Keratinocyte (primary cell): ENCODE data around the gene TAF1A. TPM values are rescaled to one million over a fixed set of nuclear protein-coding genes. Genes with fewer than 3 reads are reported as not detected.

Source experiments
- DNase-seq: peaks from one replicate; pipeline ENCODE4 v3.0.0-alpha.2; 2011; ENCODE audit warnings: low read depth, missing footprints, low spot score
- FAIRE-seq: peaks from 2 replicates; lab custom pipeline; 2011; peaks lifted over from hg19 to GRCh38; lab: Jason Lieb, UNC
- H2AFZ ChIP-seq: 2 replicates; pipeline ENCODE4 v1.6.0; 2012; ENCODE audit warnings: low read length, control low read depth, inconsistent platforms; ENCODE audit not compliant: control insufficient read depth
- H3K27ac ChIP-seq: 2 replicates; pipeline ENCODE4 v1.5.1; 2011; ENCODE audit warnings: low read length; ENCODE audit not compliant: control insufficient read depth, insufficient read depth
- H3K27me3 ChIP-seq: 3 replicates; pipeline ENCODE4 v1.6.0; 2011; ENCODE audit warnings: low read length; ENCODE audit not compliant: control insufficient read depth, insufficient read depth; ENCODE audit errors: extremely low read depth
- H3K36me3 ChIP-seq, 2 experiments: 2 replicates in 1 of 2; 3 replicates in 1 of 2; pipeline ENCODE4 v1.5.1; 2011; ENCODE audit warnings: low read length in 2 of 2, mild to moderate bottlenecking in 1 of 2; ENCODE audit not compliant: control insufficient read depth in 2 of 2, insufficient read depth in 2 of 2; ENCODE audit errors: extremely low read depth in 1 of 2
- H3K4me1 ChIP-seq: 3 replicates; pipeline ENCODE4 v1.5.1; 2011; ENCODE audit warnings: low read length; ENCODE audit not compliant: control insufficient read depth, insufficient read depth; ENCODE audit errors: extremely low read depth
- H3K4me2 ChIP-seq: 3 replicates; pipeline ENCODE4 v1.6.0; 2011; ENCODE audit warnings: low read depth, low read length; ENCODE audit not compliant: control insufficient read depth, insufficient read depth; ENCODE audit errors: extremely low read depth
- H3K4me3 ChIP-seq, 3 experiments: fragments of 200-600 bp in 1 of 3; sonication (generic) in 1 of 3; 2 replicates in 2 of 3; 3 replicates in 1 of 3; pipeline ENCODE4 v1.5.1; 2011 to 2016; ENCODE audit warnings: low read length in 3 of 3, mild to moderate bottlenecking in 3 of 3, control low read depth in 2 of 3, inconsistent platforms in 1 of 3, low read depth in 1 of 3, mixed read lengths in 1 of 3, mixed run types in 1 of 3, moderate library complexity in 1 of 3; ENCODE audit not compliant: control insufficient read depth in 2 of 3, insufficient read depth in 2 of 3; ENCODE audit errors: extremely low read depth in 1 of 3
- H3K79me2 ChIP-seq: 2 replicates; pipeline ENCODE4 v1.6.0; 2012; ENCODE audit warnings: low read length; ENCODE audit not compliant: control insufficient read depth, insufficient read depth
- H3K9ac ChIP-seq: 3 replicates; pipeline ENCODE4 v1.6.0; 2011; ENCODE audit warnings: low read length; ENCODE audit not compliant: control insufficient read depth, insufficient read depth; ENCODE audit errors: extremely low read depth
- H3K9me1 ChIP-seq: 3 replicates; pipeline ENCODE4 v1.6.0; 2011; ENCODE audit warnings: low read length; ENCODE audit not compliant: control insufficient read depth, insufficient read depth; ENCODE audit errors: extremely low read depth
- H3K9me3 ChIP-seq: 2 replicates; pipeline ENCODE4 v1.5.1; 2012; ENCODE audit warnings: low read depth, low read length; ENCODE audit not compliant: control insufficient read depth
- H4K20me1 ChIP-seq: 3 replicates; pipeline ENCODE4 v1.6.0; 2011; ENCODE audit warnings: low read length; ENCODE audit not compliant: control insufficient read depth, insufficient read depth; ENCODE audit errors: extremely low read depth
- EZH2 ChIP-seq: IDR thresholded peaks from one replicate; pipeline ENCODE4 v1.6.1; 2012; ENCODE audit warnings: inconsistent platforms, mild to moderate bottlenecking, low read length, moderate library complexity
- dilution Hi-C: fragments of 300-500 bp; cut with MboI; formaldehyde crosslinking; loops from one replicate; pipeline ENCODE4 v1.7.0; 2020; ENCODE audit warnings: low sequenced_read_pairs; ENCODE audit not compliant: extremely low pct_ligation_motif_present
- polyA plus RNA-seq, 5 experiments: library from polyadenylated mRNA; depleted of rRNA in 3 of 5; stranded (reverse) in 3 of 5; stranded (forward) in 1 of 5; unstranded in 1 of 5; fragments of >200 nt; gene quantifications; 1 replicate in 1 of 5; 2 replicates in 3 of 5; 3 replicates in 1 of 5; pipeline versions ENCODE4 v1.2.1 to v1.2.3, GENCODE V29; 2011 to 2012; ENCODE audit warnings: missing spikeins in 2 of 5, low read depth in 1 of 5, low replicate concordance in 1 of 5
- TF ChIP-seq, protein P1 (sequence below), 3 experiments: IDR thresholded peaks in 1 of 3; conservative IDR thresholded peaks in 1 of 3; optimal IDR thresholded peaks in 1 of 3; 2 replicates in 2 of 3; 3 replicates in 1 of 3; pipeline versions ENCODE3 to v1.5.1; 2011; ENCODE audit warnings: low read length in 3 of 3, mild to moderate bottlenecking in 3 of 3, moderate library complexity in 2 of 3, control low read depth in 1 of 3, inconsistent platforms in 1 of 3; ENCODE audit not compliant: insufficient read depth in 2 of 3; ENCODE audit errors: extremely low read depth in 1 of 3

The TAF1A gene
- polyA plus RNA-seq, 1 donor (not counting 4 experiments of a cell fraction or from before 2014, with no cell fraction given) = 7.2 TPM

GRCh38 chr1:222554177-222554576, 35.6 kb downstream of the TAF1A start:
- FAIRE-seq (no peak), DNase-seq (no peak)
- no peaks in the 10 kb centered on the region for H3K79me2 ChIP-seq
- H3K4me1 ChIP-seq = no peaks in the 10 kb centered on the region
- no peaks in the 10 kb centered on the region for H4K20me1 ChIP-seq
- H3K27ac ChIP-seq = no peak overlapping the region
- H2AFZ ChIP-seq = no peak overlapping the region
- H3K4me2 ChIP-seq = no peak overlapping the region
- no peaks in the 10 kb centered on the region for H3K9me1 ChIP-seq
- no peak for TF ChIP-seq EZH2
- TF ChIP-seq, protein P1, sequence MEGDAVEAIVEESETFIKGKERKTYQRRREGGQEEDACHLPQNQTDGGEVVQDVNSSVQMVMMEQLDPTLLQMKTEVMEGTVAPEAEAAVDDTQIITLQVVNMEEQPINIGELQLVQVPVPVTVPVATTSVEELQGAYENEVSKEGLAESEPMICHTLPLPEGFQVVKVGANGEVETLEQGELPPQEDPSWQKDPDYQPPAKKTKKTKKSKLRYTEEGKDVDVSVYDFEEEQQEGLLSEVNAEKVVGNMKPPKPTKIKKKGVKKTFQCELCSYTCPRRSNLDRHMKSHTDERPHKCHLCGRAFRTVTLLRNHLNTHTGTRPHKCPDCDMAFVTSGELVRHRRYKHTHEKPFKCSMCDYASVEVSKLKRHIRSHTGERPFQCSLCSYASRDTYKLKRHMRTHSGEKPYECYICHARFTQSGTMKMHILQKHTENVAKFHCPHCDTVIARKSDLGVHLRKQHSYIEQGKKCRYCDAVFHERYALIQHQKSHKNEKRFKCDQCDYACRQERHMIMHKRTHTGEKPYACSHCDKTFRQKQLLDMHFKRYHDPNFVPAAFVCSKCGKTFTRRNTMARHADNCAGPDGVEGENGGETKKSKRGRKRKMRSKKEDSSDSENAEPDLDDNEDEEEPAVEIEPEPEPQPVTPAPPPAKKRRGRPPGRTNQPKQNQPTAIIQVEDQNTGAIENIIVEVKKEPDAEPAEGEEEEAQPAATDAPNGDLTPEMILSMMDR (optimal IDR thresholded peaks at IDR 0.05 in 1 of 3, IDR thresholded peaks at IDR 0.05 in 1 of 3, conservative IDR thresholded peaks at IDR 0.05 in 1 of 3; ENCODE audit: extremely low read depth in 1 of 3, insufficient read depth in 2 of 3, low read length in 3 of 3) = no peak
- no peak overlapping the region for H3K9ac ChIP-seq
- no peak overlapping the region for H3K4me3 ChIP-seq
- dilution Hi-C loops = no loop called here
- no peaks in the 10 kb centered on the region for H3K27me3 ChIP-seq
- H3K9me3 ChIP-seq = no peaks in the 10 kb centered on the region
- H3K36me3 ChIP-seq = peaks cover 2 to 4% of the 10 kb centered on the region in 2 experiments

DNA sequence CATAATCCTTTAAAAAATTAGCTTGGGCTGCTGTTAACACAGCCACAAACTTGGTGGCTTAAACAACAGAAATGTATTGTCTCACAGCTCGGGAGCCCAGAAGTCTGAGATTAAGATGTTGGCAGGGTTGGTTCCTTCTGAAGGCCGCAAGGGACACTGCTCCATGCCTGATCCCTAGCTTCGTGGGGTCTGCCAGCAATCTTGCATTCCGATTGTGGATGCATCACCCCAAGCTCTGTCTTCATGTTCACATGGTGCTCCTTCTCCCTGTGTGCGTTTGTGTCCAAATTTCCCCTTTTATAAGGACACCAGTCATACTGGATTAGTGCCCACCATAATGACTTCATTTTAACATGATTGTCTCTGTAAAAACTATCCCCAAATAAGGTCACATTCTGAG, 36.9 kb downstream of the TAF1A start:
- TF ChIP-seq EZH2 = no peak
- TF ChIP-seq, protein P1 (optimal IDR thresholded peaks at IDR 0.05 in 1 of 3, IDR thresholded peaks at IDR 0.05 in 1 of 3, conservative IDR thresholded peaks at IDR 0.05 in 1 of 3; ENCODE audit: extremely low read depth in 1 of 3, insufficient read depth in 2 of 3, low read length in 3 of 3) = no peak
- dilution Hi-C loops = no loop called here
- H3K27ac ChIP-seq = no peak overlapping the region
- H3K4me1 ChIP-seq = peaks cover 1% of the 10 kb centered on the region
- peaks cover 2 to 4% of the 10 kb centered on the region in 2 experiments for H3K36me3 ChIP-seq
- H3K27me3 ChIP-seq = no peaks in the 10 kb centered on the region
- H3K4me2 ChIP-seq = no peak overlapping the region
- H3K9me3 ChIP-seq = no peaks in the 10 kb centered on the region
- H3K79me2 ChIP-seq = no peaks in the 10 kb centered on the region
- H2AFZ ChIP-seq = no peak overlapping the region
- FAIRE-seq = no peak
- H4K20me1 ChIP-seq = no peaks in the 10 kb centered on the region
- no peak overlapping the region for H3K4me3 ChIP-seq
- no peaks in the 10 kb centered on the region for H3K9me1 ChIP-seq
- no peak overlapping the region for H3K9ac ChIP-seq
- DNase-seq = no peak
